K562 (cell line): ENCODE data around the gene KIF3B. TPM values are rescaled to one million over a fixed set of nuclear protein-coding genes. Genes with fewer than 3 reads are reported as not detected.
A peak's percentile ranks its signal among the peaks of the same experiment; 100 is the strongest.
"Not testable (repeated sequence)": the region's sequence is repeated elsewhere in the genome, so short reads cannot be mapped to it uniquely, and the experiment has no call there.

Experiments
- ATAC-seq: fragments of 200-7000 bp; cut with Tn5 transposase; 3 replicates; pipeline ENCODE4 v1.9.1; 2020; ENCODE audit warnings: moderate library complexity
- BruUV-seq: library from RNA; stranded (reverse); fragments of 400-500 nt; replicated peaks from 2 replicates; lab custom pipeline; 2021; lab: Mats Ljungman, UMichigan
- CTCF ChIA-PET: fragments of 300-600 bp; formaldehyde crosslinking; extraction: SDS; loops from one replicate; lab custom pipeline; 2021; ENCODE audit warnings: low intra/inter-chr PET ratio; lab: Yijun Ruan, JAX
- POLR2A ChIA-PET: fragments of 300-600, 350-650 bp; sonication (Branson Sonifier 250); formaldehyde crosslinking; extraction: SDS; loops from one replicate; lab custom pipeline; 2021; ENCODE audit warnings: antibody characterized with exemption, inconsistent platforms; lab: Yijun Ruan, JAX
- DNase-seq, 4 experiments: peaks; one replicate each; pipeline versions ENCODE4 v3.0.0 to v3.0.0-alpha.2; 2011 to 2018; ENCODE audit warnings: low spot score in 3 of 4, mixed read lengths in 3 of 4; ENCODE audit errors: extremely low read depth in 1 of 4
- FAIRE-seq: peaks from 2 replicates; lab custom pipeline; 2011; peaks lifted over from hg19 to GRCh38; lab: Jason Lieb, UNC
- H2AFZ ChIP-seq: 2 replicates; pipeline ENCODE4 v1.6.0; 2011; ENCODE audit warnings: low read depth, low read length, control low read depth, inconsistent platforms
- H3K27ac ChIP-seq: fragments of 200-600 bp; 3 replicates; pipeline ENCODE4 v1.8.0; 2011; ENCODE audit warnings: low read depth, mild to moderate bottlenecking, control low read depth, inconsistent platforms, low read length, moderate library complexity, mixed read lengths; ENCODE audit errors: extremely low read depth
- H3K27me3 ChIP-seq, 2 experiments: fragments of 300-600 bp in 1 of 2; 2 replicates in 1 of 2; 3 replicates in 1 of 2; pipeline versions ENCODE4 v1.6.0 to v1.8.0; 2011; ENCODE audit warnings: inconsistent platforms in 2 of 2, low read length in 2 of 2, mild to moderate bottlenecking in 1 of 2, mixed read lengths in 1 of 2, moderate library complexity in 1 of 2; ENCODE audit not compliant: control insufficient read depth in 2 of 2, insufficient read depth in 2 of 2
- H3K36me3 ChIP-seq: fragments of 300-600 bp; 3 replicates; pipeline ENCODE4 v1.8.0; 2011; ENCODE audit warnings: mild to moderate bottlenecking, low read length, inconsistent platforms; ENCODE audit not compliant: control insufficient read depth, insufficient read depth
- H3K4me1 ChIP-seq, 2 experiments: fragments of 200-600 bp in 1 of 2; replicated peaks in 1 of 2; 2 replicates in 1 of 2; 3 replicates in 1 of 2; pipeline versions ENCODE4 v1.5.1 to v1.8.0; 2011; ENCODE audit warnings: inconsistent platforms in 2 of 2, low read length in 2 of 2, mild to moderate bottlenecking in 1 of 2, mixed read lengths in 1 of 2, moderate library complexity in 1 of 2; ENCODE audit not compliant: control insufficient read depth in 2 of 2, insufficient read depth in 2 of 2
- H3K4me2 ChIP-seq: 2 replicates; pipeline ENCODE4 v1.6.1; 2011; ENCODE audit warnings: low read length, control low read depth, inconsistent platforms, mixed read lengths; ENCODE audit not compliant: insufficient read depth
- H3K4me3 ChIP-seq: fragments of 200-600 bp; sonication (generic), shearing (Covaris generic); 2 replicates; pipeline ENCODE4 v1.5.1; 2016; ENCODE audit warnings: control low read depth, inconsistent platforms
- H3K79me2 ChIP-seq: fragments of 200-600 bp; 3 replicates; pipeline ENCODE4 v1.8.0; 2011; ENCODE audit warnings: low read length, inconsistent platforms; ENCODE audit not compliant: control insufficient read depth, insufficient read depth
- H3K9ac ChIP-seq, 2 experiments: 2 replicates each; pipeline versions ENCODE4 v1.6.0 to v1.6.1; 2011; ENCODE audit warnings: low read depth in 2 of 2, low read length in 2 of 2, control low read depth in 1 of 2, inconsistent platforms in 1 of 2, mild to moderate bottlenecking in 1 of 2, mixed read lengths in 1 of 2; ENCODE audit not compliant: insufficient read depth in 1 of 2
- H3K9me1 ChIP-seq: one replicate; pipeline ENCODE4 v1.6.0; 2011; ENCODE audit warnings: inconsistent platforms, mild to moderate bottlenecking, low read length, moderate library complexity; ENCODE audit not compliant: control insufficient read depth, insufficient read depth
- H3K9me3 ChIP-seq: replicated peaks from 2 replicates; pipeline ENCODE4 v1.5.1; 2011; ENCODE audit warnings: low read depth, low read length, inconsistent platforms; ENCODE audit not compliant: control insufficient read depth, insufficient read depth
- H4K20me1 ChIP-seq: replicated peaks from 2 replicates; pipeline ENCODE4 v1.6.1; 2011; ENCODE audit warnings: low read length, inconsistent platforms, mixed read lengths; ENCODE audit not compliant: control insufficient read depth, insufficient read depth
- ARID3A ChIP-seq: IDR thresholded peaks from 2 replicates; pipeline ENCODE4 v1.6.1; 2012; ENCODE audit warnings: low read depth, low read length, improper control_type of control experiment, borderline replicate concordance
- RBM25 ChIP-seq: fragments of 200-400 bp; formaldehyde crosslinking; IDR thresholded peaks from 2 replicates; pipeline ENCODE4 v1.6.1; 2018; ENCODE audit warnings: low read length, low read depth, moderate library complexity; ENCODE audit not compliant: severe bottlenecking
- SIN3B ChIP-seq: fragments of 450-650 bp; IDR thresholded peaks from 2 replicates; pipeline ENCODE4 v1.6.1; 2017; ENCODE audit warnings: low read depth, mild to moderate bottlenecking, moderate library complexity
- STAT5B ChIP-seq: fragments of 250-450 bp; sonication (Bioruptor Pico); IDR thresholded peaks from 2 replicates; pipeline ENCODE4 v1.8.0; 2021; ENCODE audit warnings: mild to moderate bottlenecking, inconsistent platforms
- WGBS: fragments of 100-300 bp; shearing (Covaris generic); methylation state at CpG from one replicate; pipeline ENCODE4 v1.1.6; 2016; ENCODE audit warnings: low coverage, mixed read lengths; ENCODE audit not compliant: insufficient coverage; ENCODE audit errors: missing lambda C conversion rate; 5-methylcytosine and 5-hydroxymethylcytosine counted together
- in situ Hi-C: fragments of 300-500 bp; cut with MboI; formaldehyde crosslinking; loops from 4 replicates; pipeline ENCODE4 v1.15.0; 2018; ENCODE audit warnings: inconsistent platforms, mixed read lengths
- intact Hi-C: fragments of 100-400 bp; cut with micrococcal nuclease; formaldehyde crosslinking; loops from 2 replicates; pipeline ENCODE4 v1.14.2; 2022
- polyA plus RNA-seq, 8 experiments: library from polyadenylated mRNA; depleted of rRNA in 4 of 8; stranded (reverse) in 5 of 8; unstranded in 3 of 8; fragments of >200 nt; fragmentation: Nextera tagmentation in 2 of 8; fragmentation: Illumina TruSeq in 1 of 8; extraction: Ambion mirVana in 2 of 8; extraction: Trizol in 1 of 8; gene quantifications; 2 replicates each; pipeline versions ENCODE4 v1.2.1 to v1.2.3, GENCODE V29; 2011 to 2014; ENCODE audit warnings: inconsistent platforms in 1 of 8, missing spikeins in 1 of 8
- total RNA-seq, 7 experiments: library from RNA; depleted of rRNA in 6 of 7; stranded (reverse); fragments of >200 nt in 6 of 7; fragmentation: Illumina TruSeq in 2 of 7; extraction: Trizol in 2 of 7; gene quantifications; 2 replicates each; pipeline versions ENCODE4 v1.2.1 to v1.2.3, GENCODE V29; 2011 to 2021; ENCODE audit warnings: low replicate concordance in 1 of 7

Gene KIF3B
- total and polyA plus RNA-seq, 9 of the 15 experiments (the other 6 are each of a cell fraction or from before 2014, with no cell fraction given) = 2.9 to 12.3 (median 8.6) TPM

DNA sequence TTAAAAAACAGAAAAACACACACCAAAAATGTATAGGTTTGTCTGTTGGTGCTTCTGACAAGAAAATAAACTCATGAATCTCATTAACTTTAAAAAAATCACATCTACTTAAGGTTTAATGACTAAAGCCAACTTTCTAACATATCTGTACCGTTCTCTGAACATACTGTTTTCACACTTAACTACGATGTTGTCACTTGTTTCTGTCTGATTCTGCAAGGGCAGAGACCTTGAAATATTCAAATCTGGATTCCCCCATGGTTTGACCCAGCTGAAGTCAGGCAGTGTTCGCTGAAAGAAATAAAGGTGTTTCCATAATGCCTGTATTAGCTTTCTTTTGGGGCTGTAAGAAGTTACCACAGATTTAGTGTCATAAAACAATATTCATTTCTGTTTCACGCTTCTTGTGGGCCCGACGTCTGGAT is 78.0 kb downstream of the KIF3B start (continued):
- no peak for TF ChIP-seq ARID3A
- TF ChIP-seq SIN3B = no peak
- no peak for TF ChIP-seq STAT5B (CRISPR knock-in tag)

DNA sequence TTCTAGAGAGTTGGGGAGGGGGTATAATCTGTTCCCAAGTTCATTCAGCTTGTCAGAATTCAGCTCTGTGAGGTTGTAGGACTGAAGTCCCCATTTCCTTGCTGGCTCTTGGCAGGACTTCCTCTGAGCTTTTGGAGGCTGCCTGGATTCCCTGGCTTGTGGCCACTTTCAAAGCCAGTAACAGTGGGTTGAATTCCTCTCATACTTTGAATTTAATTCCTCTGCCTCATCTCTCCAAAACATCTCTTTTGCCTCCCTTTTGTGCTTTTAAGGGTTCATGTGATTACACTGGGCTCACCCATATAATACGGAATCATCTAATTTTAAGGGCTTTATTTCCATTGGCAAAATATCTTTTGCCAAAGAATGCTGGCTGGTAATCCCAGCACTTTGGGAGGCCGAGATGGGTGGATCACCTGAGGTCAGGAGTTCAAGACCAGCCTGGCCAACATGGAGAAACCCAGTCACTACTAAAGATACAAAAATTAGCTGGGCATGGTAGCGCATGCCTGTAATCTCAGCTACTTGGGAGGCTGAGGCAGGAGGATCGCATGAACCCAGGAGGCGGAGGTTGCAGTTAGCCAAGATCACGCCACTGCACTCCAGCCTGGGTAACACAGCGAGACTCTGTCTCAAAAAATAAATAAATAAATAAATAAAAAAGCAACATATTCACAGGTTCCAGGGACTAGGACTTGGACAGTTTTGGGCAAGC is 78.6 kb downstream of the KIF3B start:
- H3K9me1 ChIP-seq = not testable (repeated sequence)
- peaks cover 15% of the 10 kb centered on the region; the same call in 2 of the 3 replicates for H3K36me3 ChIP-seq
- TF ChIP-seq RBM25 = peak; percentile 21
- TF ChIP-seq, all 486 proteins: peak for 1; not testable (repeated sequence) for 485
- BruUV-seq, FAIRE-seq, DNase-seq, H3K9me3 ChIP-seq, H3K4me3 ChIP-seq, in situ Hi-C loops, H3K27me3 ChIP-seq, ATAC-seq: not testable (repeated sequence)
- POLR2A ChIA-PET = interaction anchor here (0.6 to 2.8 kb wide), 4 partner anchors 9 to 13 kb away, joined by 3 to 10 read pairs (median 3); no protein-coding TSS in a partner anchor
- WGBS = 68% methylated on average over 7 of the region's 7 CpGs
- Histone ChIP-seq H4K20me1 (peaks cover 18% of the 10 kb centered on the region), H3K9ac (peak overlapping the region in 1 of 2 experiments; percentile 87; a peak in 2 of 4 replicates), H3K27ac (peak overlapping the region; percentile 99; the same call in 2 of the 3 replicates), H2AFZ (0 out of 2 replicates have a peak overlapping the region, but pooled peaks have one; percentile 93), H3K4me2 (peak overlapping the region; percentile 96), H3K4me1 (peaks cover 6 to 32% of the 10 kb centered on the region in 2 experiments), H3K79me2 (peaks cover 28% of the 10 kb centered on the region)
- CTCF ChIA-PET = interaction anchor here (0.6 kb wide), 1 partner anchor 87 kb away, joined by 3 read pairs; no protein-coding TSS in a partner anchor
- intact Hi-C loops = loop anchor here (5.0 to 10.0 kb wide), 3 partner anchors 81 to 226 kb away; partner anchors contain the start of genes PLAGL2 and POFUT1
